GM21825 (cell line): Measurements from ENCODE around the gene IL20RB.

Experiments
- ATAC-seq: cut with Tn5 transposase; IDR thresholded peaks from one replicate; pipeline ENCODE4 v1.9.1; 2021; ENCODE audit warnings: mild to moderate bottlenecking, moderate library complexity; ENCODE audit not compliant: unreplicated experiment

IL20RB gene

GRCh38 chr3:136957751-136958288 lies at the start of gene IL20RB:
Gene IL20RB (plus strand): TSS chr3:136957983. CDS start chr3:136958114, 131 bp downstream.
- no peak for ATAC-seq

DNA sequence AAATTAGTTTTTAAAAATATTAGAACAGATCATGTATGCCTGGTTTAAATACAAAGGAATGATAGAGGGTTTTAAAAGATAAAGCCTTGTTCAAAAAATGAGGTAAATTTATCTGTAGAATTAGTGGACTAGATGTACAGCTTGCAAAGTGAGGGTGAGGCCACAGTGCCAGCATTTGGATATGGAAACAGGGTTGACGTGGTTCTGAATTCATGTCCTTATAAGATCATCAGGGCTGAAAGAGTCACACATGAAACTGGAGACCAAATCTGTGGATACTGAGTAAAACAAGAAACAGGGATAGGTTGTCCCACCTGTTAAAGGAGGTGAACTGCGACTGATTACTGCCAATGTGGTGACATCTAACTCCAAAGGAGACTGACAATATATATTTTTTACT lies 49.5 kb upstream of the IL20RB start:
- ATAC-seq: no peak

GRCh38 chr3:136909187-136909586 lies 48.6 kb upstream of the IL20RB start:
- no peak for ATAC-seq

DNA sequence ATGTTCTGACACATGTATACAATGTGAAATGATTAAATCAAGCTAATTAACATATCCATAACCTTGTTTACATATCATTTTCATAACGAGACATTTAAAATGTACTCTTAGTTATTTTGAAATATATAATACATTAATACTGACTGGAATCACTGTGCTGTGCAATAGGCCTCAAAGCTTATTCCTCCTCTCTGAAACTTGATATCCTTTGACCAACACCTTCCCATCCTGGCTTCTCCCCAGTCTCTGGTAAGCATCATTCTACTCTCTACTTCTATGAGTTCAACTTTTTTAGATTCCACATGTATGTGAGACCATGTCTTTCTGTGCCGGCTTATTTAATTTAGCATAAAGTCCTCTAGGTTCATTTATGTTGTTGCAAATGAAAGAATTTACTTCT lies 47.1 kb upstream of the IL20RB start:
- no peak for ATAC-seq

DNA sequence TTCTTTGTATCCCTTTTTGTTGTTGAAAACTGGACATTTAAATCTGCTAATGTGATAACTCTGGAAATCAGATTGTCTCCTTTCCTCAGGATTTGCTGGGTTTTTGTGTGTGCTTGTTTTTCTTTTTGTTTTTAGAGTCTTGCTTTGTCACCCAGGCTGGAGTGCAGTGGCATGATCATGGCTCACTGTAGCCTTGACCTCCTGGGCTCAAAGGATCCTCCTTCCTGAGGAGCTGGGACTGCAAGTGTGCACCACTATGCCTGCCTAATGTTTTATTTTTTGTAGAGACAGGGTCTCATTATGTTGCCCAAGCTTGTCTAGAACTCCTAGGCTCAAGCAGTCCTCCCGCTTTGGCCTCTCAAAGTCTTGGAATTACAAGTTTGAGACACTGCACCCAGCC lies 44.6 kb upstream of the IL20RB start:
- no peak for ATAC-seq

- ATAC-seq: no peak
Measured at GRCh38 chr3:136914739-136915138, 43.0 kb upstream of the IL20RB start.

- ATAC-seq: no peak
Measured at GRCh38 chr3:136916223-136916622, 41.6 kb upstream of the IL20RB start.

GRCh38 chr3:136919799-136920580 lies 37.8 kb upstream of the IL20RB start:
- no peak for ATAC-seq

GRCh38 chr3:136920904-136921611 lies 36.7 kb upstream of the IL20RB start:
- no peak for ATAC-seq

DNA sequence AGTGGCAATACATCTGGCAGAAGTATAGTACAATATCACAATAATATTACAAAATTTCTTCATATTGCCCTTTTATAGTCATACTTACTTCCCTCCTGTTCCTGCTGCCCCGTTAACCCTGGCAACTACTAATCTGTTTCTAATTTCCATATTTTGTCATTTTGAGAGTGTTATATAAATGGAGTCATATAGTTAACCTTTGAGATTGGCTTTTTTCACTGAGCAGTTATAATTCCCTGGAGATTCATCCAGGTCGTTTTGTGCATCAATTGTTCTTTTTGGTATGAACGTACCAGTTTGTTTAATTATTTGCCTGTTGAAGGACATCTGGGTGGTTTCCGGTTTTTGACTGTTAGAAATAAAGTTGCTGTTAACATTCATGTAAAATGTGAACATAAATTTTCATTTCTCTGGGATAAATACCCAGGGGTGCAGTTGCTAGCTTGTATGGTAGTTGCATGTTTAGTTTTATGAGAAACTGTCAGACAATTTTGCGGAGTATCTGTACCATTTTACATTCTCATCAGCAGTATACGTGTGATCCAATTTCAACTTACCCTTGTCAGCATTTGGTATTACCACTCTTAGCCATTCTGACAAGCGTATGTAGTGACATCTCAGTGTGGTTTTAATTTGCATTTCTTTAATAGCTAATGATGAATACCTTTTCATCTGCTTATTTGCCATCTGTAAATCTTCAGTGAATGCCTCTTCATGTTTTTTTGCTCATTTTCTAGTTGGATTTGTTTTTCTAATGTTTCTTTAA lies 32.2 kb upstream of the IL20RB start:
- ATAC-seq: no peak

- ATAC-seq: no peak
Measured at GRCh38 chr3:136928240-136928639, 29.5 kb upstream of the IL20RB start.

DNA sequence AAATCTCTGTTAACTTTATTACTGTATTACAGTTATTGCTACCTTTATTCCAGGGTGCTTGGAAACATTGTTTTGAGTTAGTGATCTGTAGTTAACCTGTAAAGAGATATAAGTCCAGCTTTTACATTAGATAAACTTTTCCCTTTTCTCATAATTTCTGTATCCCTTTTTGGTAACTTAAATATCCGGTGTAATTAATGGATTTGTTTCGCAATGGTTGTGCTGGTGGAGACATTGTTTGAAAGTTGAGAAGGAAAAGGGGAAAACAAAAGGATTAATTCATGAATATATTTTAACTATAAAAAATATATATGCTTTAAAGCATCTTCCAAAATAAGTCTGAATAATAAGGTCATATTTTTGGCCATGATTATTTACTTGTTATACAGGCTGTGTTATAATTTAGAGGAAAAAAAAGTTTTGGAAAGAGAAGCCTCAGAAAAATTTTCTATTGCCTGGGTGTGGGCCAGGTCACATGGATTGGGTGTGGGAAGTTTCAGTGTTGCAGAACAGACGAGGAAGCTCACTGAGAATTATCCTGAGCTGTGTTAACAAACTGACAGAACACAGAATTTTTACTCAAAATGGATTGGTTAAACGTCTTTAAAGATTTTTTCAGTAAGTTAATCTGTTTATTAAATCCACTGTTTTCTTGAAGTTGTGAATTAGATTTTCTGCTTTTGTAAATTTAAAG lies 27.7 kb upstream of the IL20RB start:
- no peak for ATAC-seq

DNA sequence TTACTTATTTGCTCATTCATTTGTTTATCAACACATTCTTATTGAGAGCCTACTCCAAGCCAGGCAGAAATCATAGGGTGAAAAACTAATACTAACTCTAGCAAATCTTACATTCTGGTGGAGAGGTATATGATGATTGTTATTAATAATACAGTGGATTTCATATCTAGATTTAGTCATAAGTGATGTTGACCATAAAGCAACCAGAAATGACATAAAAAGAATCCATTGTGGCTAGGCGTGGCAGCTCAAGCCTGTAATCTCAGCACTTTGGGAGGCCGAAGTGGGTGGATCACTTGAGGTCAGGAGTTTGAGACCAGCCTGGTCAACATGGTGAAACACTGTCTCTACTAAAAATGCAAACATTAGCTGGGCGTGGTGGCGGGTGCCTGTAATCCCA lies 26.2 kb upstream of the IL20RB start:
- no peak for ATAC-seq

DNA sequence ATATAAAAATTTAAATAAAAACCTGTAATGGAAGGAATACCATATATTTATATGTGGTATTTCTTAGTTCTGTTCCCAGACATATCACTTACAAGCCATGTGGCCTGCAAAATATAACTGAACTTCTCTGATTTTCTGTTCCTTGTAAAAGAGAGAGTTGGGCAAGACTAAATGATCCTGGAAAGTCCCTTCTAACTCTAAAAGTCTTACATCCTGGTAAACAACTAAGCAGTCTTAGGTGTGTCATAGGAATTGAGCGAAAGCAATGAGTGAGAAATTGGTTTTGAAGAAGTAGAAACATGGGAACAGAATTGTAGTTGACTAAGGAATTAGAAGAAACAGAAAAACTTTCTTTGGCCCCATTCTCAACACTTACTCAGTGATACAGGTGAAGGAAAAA lies 25.3 kb upstream of the IL20RB start:
- ATAC-seq: peak; percentile 57

- no peak for ATAC-seq
Measured at GRCh38 chr3:136932978-136933772, 24.6 kb upstream of the IL20RB start.

- no peak for ATAC-seq
Measured at GRCh38 chr3:136937175-136937574, 20.6 kb upstream of the IL20RB start.

GRCh38 chr3:136937851-136938250 lies 19.9 kb upstream of the IL20RB start:
- ATAC-seq: no peak

- no peak for ATAC-seq
Measured at GRCh38 chr3:136938334-136938733, 19.4 kb upstream of the IL20RB start.

DNA sequence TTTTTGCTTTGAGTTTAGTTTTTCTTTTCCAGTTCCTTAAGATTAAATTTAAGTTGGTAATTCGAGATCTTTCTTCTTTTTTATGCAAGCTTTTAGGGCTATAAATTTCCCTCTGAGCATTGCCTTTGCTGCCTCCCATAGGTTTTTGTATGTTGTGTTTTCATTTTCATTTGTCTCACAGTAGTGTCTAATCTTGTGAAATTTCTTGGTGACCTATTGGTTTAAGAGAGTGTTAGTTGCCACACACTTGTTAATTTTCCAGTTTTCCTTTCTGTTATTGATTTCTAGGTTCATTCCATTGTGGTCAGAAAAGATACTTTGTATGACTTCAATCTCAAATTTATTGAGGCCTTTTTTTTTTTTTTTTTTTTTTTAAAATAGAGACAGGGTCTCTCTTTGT lies 18.3 kb upstream of the IL20RB start:
- no peak for ATAC-seq

- no peak for ATAC-seq
Measured at GRCh38 chr3:136942803-136943202, 15.0 kb upstream of the IL20RB start.
